ENCODE measurements around the gene LSM2. TPM values are rescaled to one million over a fixed set of nuclear protein-coding genes. Genes with fewer than 3 reads are reported as not detected.

Gene LSM2
- total RNA-seq, 1 donor from 2014 or later = 50.6 TPM

DNA sequence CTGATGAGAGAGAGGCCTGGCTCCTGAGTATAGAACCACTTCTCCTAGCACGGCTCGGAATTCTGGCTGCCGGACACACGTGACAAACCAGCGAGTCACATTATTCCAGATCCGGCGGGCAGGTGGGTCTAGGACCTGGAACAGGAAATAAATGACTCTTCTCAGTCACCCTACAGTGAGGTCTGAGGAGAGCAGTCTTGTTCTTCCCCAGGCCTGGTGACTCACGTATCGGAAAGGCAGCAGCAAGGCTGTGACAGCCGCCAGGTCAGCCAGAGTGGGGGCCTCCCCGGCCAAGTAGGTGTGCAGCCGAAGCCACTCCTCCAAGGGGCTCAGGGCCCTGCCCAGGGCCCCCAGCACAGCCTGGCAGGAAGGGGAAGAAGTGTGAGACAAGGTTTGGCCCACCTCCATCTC, 14.0 kb downstream of the LSM2 start:
- H3K27ac Mint-ChIP-seq (ENCODE audit: unreplicated experiment) = peak overlapping the region; percentile 45
- H3K4me1 Mint-ChIP-seq (ENCODE audit: unreplicated experiment) = peaks cover 17% of the 10 kb centered on the region
- H3K36me3 Mint-ChIP-seq (ENCODE audit: unreplicated experiment) = peaks cover 11% of the 10 kb centered on the region
- TF ChIP-seq CTCF (IDR thresholded peaks at IDR 0.05) = no peak
- no peaks in the 10 kb centered on the region for H3K9me3 Mint-ChIP-seq (ENCODE audit: unreplicated experiment)
- H3K4me3 Mint-ChIP-seq (ENCODE audit: unreplicated experiment) = no peak overlapping the region
- DNase-seq (ENCODE audit: extremely low spot score, unreplicated experiment) = no peak
- no peaks in the 10 kb centered on the region for H3K27me3 Mint-ChIP-seq (ENCODE audit: unreplicated experiment)

- peaks cover 17% of the 10 kb centered on the region for H3K4me1 Mint-ChIP-seq (ENCODE audit: unreplicated experiment)
- H3K4me3 Mint-ChIP-seq (ENCODE audit: unreplicated experiment) = no peak overlapping the region
- peaks cover 10% of the 10 kb centered on the region for H3K36me3 Mint-ChIP-seq (ENCODE audit: unreplicated experiment)
- TF ChIP-seq CTCF (IDR thresholded peaks at IDR 0.05) = no peak
- H3K9me3 Mint-ChIP-seq (ENCODE audit: unreplicated experiment) = no peaks in the 10 kb centered on the region
- DNase-seq (ENCODE audit: extremely low spot score, unreplicated experiment) = no peak
- H3K27ac Mint-ChIP-seq (ENCODE audit: unreplicated experiment) = no peak overlapping the region
- H3K27me3 Mint-ChIP-seq (ENCODE audit: unreplicated experiment) = no peaks in the 10 kb centered on the region
Observed at GRCh38 chr6:31792090-31792374, 14.7 kb downstream of the LSM2 start.

DNA sequence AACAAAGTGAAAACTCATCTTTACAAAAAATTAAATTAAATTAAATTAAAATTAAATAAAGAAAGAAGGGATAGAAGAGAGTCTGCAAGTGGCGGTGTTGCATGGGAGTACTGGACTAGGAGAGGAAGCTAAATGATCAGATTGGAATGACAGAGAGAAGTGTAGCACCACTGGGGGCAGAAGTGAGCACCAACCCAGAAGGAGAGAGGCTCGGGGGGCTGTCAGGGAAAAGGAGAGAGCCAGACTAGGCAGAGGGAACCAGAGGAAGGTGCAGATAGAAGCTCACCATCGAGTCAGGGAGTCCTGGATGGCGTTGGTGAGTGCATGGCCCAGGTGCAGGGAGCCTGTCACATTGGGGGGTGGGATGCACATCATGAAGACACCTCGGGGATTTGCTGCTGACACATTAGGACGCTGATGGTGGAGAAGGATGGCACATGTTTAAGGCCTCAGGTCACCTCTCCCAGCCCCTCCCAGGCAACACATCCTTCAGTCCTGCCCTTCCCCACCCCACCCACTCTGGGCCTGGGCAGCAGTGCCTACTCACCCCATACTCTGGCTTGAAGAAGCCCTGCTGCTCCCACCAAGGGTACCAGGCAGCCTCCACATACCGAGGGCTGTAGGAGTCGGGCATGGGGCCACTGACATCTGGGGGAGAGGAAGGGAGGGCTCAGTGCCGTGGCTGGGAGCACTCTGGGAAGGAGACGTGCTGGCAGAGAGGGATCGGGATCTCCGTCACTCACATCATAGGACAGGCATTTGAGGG, 15.3 kb downstream of the LSM2 start:
- Mint-ChIP-seq H3K4me3 (ENCODE audit: unreplicated experiment) (no peak overlapping the region), H3K4me1 (ENCODE audit: unreplicated experiment) (peaks cover 17% of the 10 kb centered on the region), H3K36me3 (ENCODE audit: unreplicated experiment) (peaks cover 10% of the 10 kb centered on the region), H3K9me3 (ENCODE audit: unreplicated experiment) (no peaks in the 10 kb centered on the region), H3K27ac (ENCODE audit: unreplicated experiment) (peak overlapping the region; percentile 70), H3K27me3 (ENCODE audit: unreplicated experiment) (no peaks in the 10 kb centered on the region)
- DNase-seq (ENCODE audit: extremely low spot score, unreplicated experiment) = no peak
- peak; percentile 66 for TF ChIP-seq CTCF (IDR thresholded peaks at IDR 0.05)

GRCh38 chr6:31785475-31785874, 21.3 kb downstream of the LSM2 start:
- H3K27me3 Mint-ChIP-seq (ENCODE audit: unreplicated experiment) = no peaks in the 10 kb centered on the region

More at GRCh38 chr6:31785475-31785874, 21.3 kb downstream of the LSM2 start:
- peaks cover 19% of the 10 kb centered on the region for H3K36me3 Mint-ChIP-seq (ENCODE audit: unreplicated experiment)
- no peaks in the 10 kb centered on the region for H3K9me3 Mint-ChIP-seq (ENCODE audit: unreplicated experiment)
- no peak overlapping the region for H3K4me3 Mint-ChIP-seq (ENCODE audit: unreplicated experiment)
- TF ChIP-seq CTCF (IDR thresholded peaks at IDR 0.05) = no peak
- no peak overlapping the region for H3K27ac Mint-ChIP-seq (ENCODE audit: unreplicated experiment)
- no peaks in the 10 kb centered on the region for H3K4me1 Mint-ChIP-seq (ENCODE audit: unreplicated experiment)
- DNase-seq (ENCODE audit: extremely low spot score, unreplicated experiment) = no peak

All from osteocyte (in vitro differentiated cells).